ENCODE measurements around the gene MRRF.

GRCh38 chr9:122347348-122348287 is 82.9 kb downstream of the MRRF start:
- TF ChIP-seq CTCF (conservative IDR thresholded peaks at IDR 0.05; ENCODE audit: low read depth, low read length) (no peak), MXI1 (IDR thresholded peaks at IDR 0.05; ENCODE audit: borderline replicate concordance, low read depth, low read length) (no peak), SMC3 (IDR thresholded peaks at IDR 0.05; ENCODE audit: low read depth, low read length) (no peak), MAZ (IDR thresholded peaks at IDR 0.05; ENCODE audit: borderline replicate concordance, low read depth, low read length) (no peak), CEBPB (IDR thresholded peaks at IDR 0.05; ENCODE audit: low read depth, low read length) (no peak), POLR2A (IDR thresholded peaks at IDR 0.05; ENCODE audit: low read depth, low read length) (no peak), ELK1 (IDR thresholded peaks at IDR 0.05; ENCODE audit: borderline replicate concordance, low read depth, low read length) (no peak), RCOR1 (IDR thresholded peaks at IDR 0.05; ENCODE audit: insufficient replicate concordance, low read length) (no peak), MAFK (IDR thresholded peaks at IDR 0.05; ENCODE audit: low read depth, low read length) (no peak), RAD21 (IDR thresholded peaks at IDR 0.05; ENCODE audit: low read length) (no peak), RFX5 (IDR thresholded peaks at IDR 0.05; ENCODE audit: low read depth, low read length) (no peak), NFE2L2 (IDR thresholded peaks at IDR 0.05; ENCODE audit: low read depth, low read length) (no peak)
- TF ChIP-seq, protein P1, sequence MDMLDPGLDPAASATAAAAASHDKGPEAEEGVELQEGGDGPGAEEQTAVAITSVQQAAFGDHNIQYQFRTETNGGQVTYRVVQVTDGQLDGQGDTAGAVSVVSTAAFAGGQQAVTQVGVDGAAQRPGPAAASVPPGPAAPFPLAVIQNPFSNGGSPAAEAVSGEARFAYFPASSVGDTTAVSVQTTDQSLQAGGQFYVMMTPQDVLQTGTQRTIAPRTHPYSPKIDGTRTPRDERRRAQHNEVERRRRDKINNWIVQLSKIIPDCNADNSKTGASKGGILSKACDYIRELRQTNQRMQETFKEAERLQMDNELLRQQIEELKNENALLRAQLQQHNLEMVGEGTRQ (IDR thresholded peaks at IDR 0.05; ENCODE audit: low read depth, low read length) = no peak

Data from IMR-90 (cell line).